H4 (cell line): ENCODE measurements around the gene PCSK2. TPM values are rescaled to one million over a fixed set of nuclear protein-coding genes. Genes with fewer than 3 reads are reported as not detected.
A peak's percentile ranks its signal among the peaks of the same experiment; 100 is the strongest.

Experiments used
- DNase-seq: peaks from one replicate; pipeline ENCODE4 v3.0.0-alpha.2; 2015; ENCODE audit warnings: low spot score
- total RNA-seq: library from RNA; depleted of rRNA; stranded (reverse); fragments of >200 nt; shearing (Covaris generic); gene quantifications from 2 replicates; pipeline ENCODE4 v1.2.3, GENCODE V29; 2014

PCSK2 gene
- total RNA-seq, 1 experiment from 2014 or later, result 1.6 TPM

DNA sequence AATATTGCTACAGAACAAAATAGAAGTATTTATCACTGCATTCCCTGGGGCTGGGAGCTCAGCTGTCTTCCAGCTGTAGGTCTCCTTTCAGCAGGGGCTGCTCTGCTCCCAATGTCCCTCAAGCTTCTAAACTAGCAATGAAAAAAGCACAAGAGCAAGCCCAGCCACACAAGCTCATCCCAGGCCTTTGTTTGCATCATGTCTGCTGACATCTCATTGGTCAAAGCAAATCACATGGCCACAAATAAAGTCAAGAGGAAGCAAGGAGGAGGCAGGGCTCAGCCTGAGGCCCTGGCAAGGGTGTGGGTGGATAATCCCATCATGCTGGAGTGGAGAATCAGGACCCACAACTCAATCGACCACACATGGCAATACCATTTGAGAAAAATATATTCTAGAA, 306.6 kb downstream of the PCSK2 start:
- DNase-seq, result peak; percentile 65

DNA sequence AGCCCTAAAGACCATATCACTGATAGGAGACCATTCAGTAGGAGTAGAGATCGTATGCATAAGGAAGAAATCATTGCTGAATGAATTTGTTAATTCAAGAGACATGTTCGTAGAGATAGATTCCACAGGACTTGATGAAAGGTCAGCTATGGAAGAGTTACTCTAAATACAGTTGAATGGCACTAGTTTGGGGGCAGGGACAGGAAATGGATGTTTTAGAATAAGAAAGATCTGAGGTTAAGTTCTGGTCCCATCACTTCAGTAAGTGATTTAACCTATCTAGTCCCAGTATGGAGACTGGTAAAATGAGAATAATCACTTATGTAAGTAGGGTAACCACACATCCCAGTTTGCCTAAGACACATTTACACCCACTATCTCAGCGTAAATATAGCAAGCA, 307.2 kb downstream of the PCSK2 start:
- no peak for DNase-seq
